OCI-LY7 (cell line): Measurements from ENCODE around the gene GBP3.

Experiments used
- CTCF ChIP-seq: fragments of 200-600 bp; sonication (generic); conservative IDR thresholded peaks from 2 replicates; pipeline ENCODE4 v1.5.1; 2014; ENCODE audit warnings: mild to moderate bottlenecking, antibody characterized with exemption, low read length, moderate library complexity, mixed read lengths
- EZH2phosphoT487 ChIP-seq: fragments of 200-600 bp; sonication (generic); IDR thresholded peaks from 2 replicates; pipeline ENCODE4 v1.6.1; 2018; ENCODE audit warnings: low read depth, borderline replicate concordance, mild to moderate bottlenecking, mixed run types, antibody characterized with exemption, low read length, moderate library complexity, mixed read lengths

GRCh38 chr1:88998716-88999115, 23.9 kb downstream of the GBP3 start:
- TF ChIP-seq CTCF = peak; percentile 77
- TF ChIP-seq EZH2phosphoT487 = no peak
